GM12878 (cell line): ENCODE data around the gene ZWILCH. TPM values are rescaled to one million over a fixed set of nuclear protein-coding genes. Genes with fewer than 3 reads are reported as not detected.

ENCODE experiments used
- ATAC-seq: fragments of 200-7000 bp; cut with Tn5 transposase; 3 replicates; pipeline ENCODE4 v1.9.1; 2020; ENCODE audit warnings: mild to moderate bottlenecking, moderate library complexity
- Bru-seq: library from RNA; stranded (reverse); fragments of 400-500 nt; gene quantifications from one replicate; lab custom pipeline; 2021; lab: Mats Ljungman, UMichigan
- BruChase-seq, 2 experiments: library from RNA; stranded (reverse); fragments of 400-500 nt; gene quantifications; one replicate each; lab custom pipeline; 2021; lab: Mats Ljungman, UMichigan
- BruUV-seq: library from RNA; stranded (reverse); fragments of 400-500 nt; replicated peaks from 2 replicates; lab custom pipeline; 2021; lab: Mats Ljungman, UMichigan
- CTCF ChIA-PET: fragments of 300-600 bp; sonication (Branson Sonifier 250); formaldehyde crosslinking; extraction: SDS; loops from one replicate; lab custom pipeline; 2021; ENCODE audit warnings: inconsistent platforms; lab: Yijun Ruan, JAX
- POLR2A ChIA-PET: fragments of 350-600 bp; formaldehyde crosslinking; extraction: SDS; loops from one replicate; lab custom pipeline; 2021; ENCODE audit warnings: inconsistent platforms; lab: Charles Lee
- RAD21 ChIA-PET: fragments of 300-600 bp; sonication (Branson Sonifier 250); formaldehyde crosslinking; loops from one replicate; lab custom pipeline; 2023; ENCODE audit warnings: antibody characterized with exemption; ENCODE audit not compliant: unreplicated experiment; lab: Charles Lee
- SMC1A ChIA-PET: fragments of 300-600 bp; sonication (Branson Sonifier 250); formaldehyde crosslinking; loops from one replicate; lab custom pipeline; 2023; ENCODE audit not compliant: unreplicated experiment, uncharacterized antibody; lab: Charles Lee
- DNase-seq: peaks from one replicate; pipeline ENCODE4 v3.0.0-alpha.2; 2011; ENCODE audit warnings: low read depth, low spot score
- FAIRE-seq: peaks from 3 replicates; lab custom pipeline; 2011; peaks lifted over from hg19 to GRCh38; lab: Jason Lieb, UNC
- H2AFZ ChIP-seq: 2 replicates; pipeline ENCODE4 v1.6.0; 2011; ENCODE audit warnings: low read depth, low read length, control low read depth; ENCODE audit not compliant: control insufficient read depth
- H3K27ac ChIP-seq: 2 replicates; pipeline ENCODE4 v1.5.1; 2011; ENCODE audit warnings: control low read depth; ENCODE audit not compliant: control insufficient read depth, insufficient read depth
- H3K27me3 ChIP-seq, 2 experiments: replicated peaks in 1 of 2; 2 replicates each; pipeline versions ENCODE4 v1.6.0 to v1.6.1; 2011; ENCODE audit warnings: low read length in 1 of 2; ENCODE audit not compliant: control insufficient read depth in 2 of 2, insufficient read depth in 2 of 2
- H3K36me3 ChIP-seq, 2 experiments: 2 replicates each; pipeline ENCODE4 v1.5.1; 2011; ENCODE audit warnings: low read length in 1 of 2; ENCODE audit not compliant: control insufficient read depth in 2 of 2, insufficient read depth in 2 of 2
- H3K4me1 ChIP-seq: 2 replicates; pipeline ENCODE4 v1.6.1; 2011; ENCODE audit warnings: mild to moderate bottlenecking, low read length, moderate library complexity, mixed read lengths; ENCODE audit not compliant: control insufficient read depth, insufficient read depth
- H3K4me2 ChIP-seq: 2 replicates; pipeline ENCODE4 v1.6.0; 2011; ENCODE audit warnings: control low read depth; ENCODE audit not compliant: control insufficient read depth, insufficient read depth
- H3K4me3 ChIP-seq: fragments of 200-600 bp; sonication (generic); 2 replicates; pipeline ENCODE4 v1.5.1; 2016
- H3K79me2 ChIP-seq: 2 replicates; pipeline ENCODE4 v1.6.0; 2011; ENCODE audit warnings: low read length; ENCODE audit not compliant: control insufficient read depth, insufficient read depth
- H3K9ac ChIP-seq: 2 replicates; pipeline ENCODE4 v1.8.0; 2011; ENCODE audit warnings: low read length, control low read depth, mixed read lengths; ENCODE audit not compliant: control insufficient read depth, insufficient read depth
- H3K9me3 ChIP-seq: replicated peaks from 3 replicates; pipeline ENCODE4 v1.5.1; 2011; ENCODE audit warnings: mild to moderate bottlenecking, low read length; ENCODE audit not compliant: control insufficient read depth, insufficient read depth
- H4K20me1 ChIP-seq: 2 replicates; pipeline ENCODE4 v1.6.0; 2011; ENCODE audit not compliant: control insufficient read depth, insufficient read depth
- CREB1 ChIP-seq: IDR thresholded peaks from 2 replicates; pipeline ENCODE4 v1.6.1; 2012; ENCODE audit warnings: low read depth, mild to moderate bottlenecking, inconsistent platforms
- ESRRA ChIP-seq: IDR thresholded peaks from 2 replicates; pipeline ENCODE4 v1.6.1; 2012; ENCODE audit warnings: mild to moderate bottlenecking, low read length, improper control_type of control experiment
- MYC ChIP-seq: IDR thresholded peaks from 2 replicates; pipeline ENCODE4 v1.6.1; 2011; ENCODE audit warnings: mild to moderate bottlenecking, low read length, moderate library complexity, inconsistent platforms; ENCODE audit not compliant: insufficient read depth, insufficient replicate concordance, insufficient read length, severe bottlenecking
- NFYB ChIP-seq: IDR thresholded peaks from 2 replicates; pipeline ENCODE4 v1.6.1; 2011; ENCODE audit warnings: low read depth, mild to moderate bottlenecking, low read length, improper control_type of control experiment, moderate library complexity; ENCODE audit not compliant: insufficient read depth
- NR2C1 ChIP-seq: fragments of 450-650 bp; IDR thresholded peaks from 2 replicates; pipeline ENCODE4 v1.6.1; 2017; ENCODE audit warnings: antibody characterized with exemption, mild to moderate bottlenecking, moderate library complexity
- SMC3 ChIP-seq: IDR thresholded peaks from 2 replicates; pipeline ENCODE4 v1.6.1; 2011; ENCODE audit warnings: low read length, improper control_type of control experiment, borderline replicate concordance
- WGBS: methylation state at CpG from one replicate; pipeline ENCODE4 v1.1.6; 2016; ENCODE audit warnings: low lambda C conversion rate; ENCODE audit not compliant: insufficient replicate concordance, insufficient coverage; ENCODE audit errors: missing lambda C conversion rate; 5-methylcytosine and 5-hydroxymethylcytosine counted together
- in situ Hi-C: fragments of 300-500 bp; cut with MboI; formaldehyde crosslinking; loops from 9 replicates; pipeline ENCODE4 v1.14.3; 2018; ENCODE audit warnings: mixed read lengths
- intact Hi-C: fragments of 100-400 bp; cut with micrococcal nuclease; formaldehyde crosslinking; loops from one replicate; pipeline ENCODE4 v1.14.2; 2022; ENCODE audit not compliant: unreplicated experiment
- long read RNA-seq, 2 experiments: library from polyadenylated mRNA; unstranded; transcript quantifications; one replicate each; pipeline ENCODE4 v2.0.0, GENCODE V29; 2019 to 2020
- polyA minus RNA-seq, 3 experiments: library from RNA; depleted of rRNA, polyadenylated mRNA; stranded (reverse); fragments of >200 nt; gene quantifications; 2 replicates each; pipeline ENCODE4 v1.2.3, GENCODE V29; 2011
- polyA plus RNA-seq, 11 experiments: library from polyadenylated mRNA; depleted of rRNA in 4 of 11; unstranded in 6 of 11; stranded (reverse) in 5 of 11; fragments of >200 nt; fragmentation: Nextera tagmentation in 4 of 11; fragmentation: Illumina TruSeq in 1 of 11; extraction: Ambion mirVana in 4 of 11; extraction: Trizol in 1 of 11; gene quantifications; 1 replicate in 1 of 11; 2 replicates in 10 of 11; pipeline versions ENCODE4 v1.2.1 to v1.2.3, GENCODE V29; 2011 to 2016; ENCODE audit warnings: inconsistent platforms in 2 of 11, missing spikeins in 2 of 11, low read depth in 1 of 11
- total RNA-seq, 4 experiments: library from RNA; depleted of rRNA in 3 of 4; stranded (reverse); fragments of >200 nt in 3 of 4; fragmentation: Illumina TruSeq in 1 of 4; extraction: Trizol in 1 of 4; gene quantifications; 2 replicates each; pipeline versions ENCODE4 v1.2.1 to v1.2.3, GENCODE V29; 2013 to 2021
- TF ChIP-seq, protein P1 (sequence below): fragments of 450-650 bp; IDR thresholded peaks from 2 replicates; pipeline ENCODE4 v1.6.1; 2017; ENCODE audit warnings: mild to moderate bottlenecking, moderate library complexity
- TF ChIP-seq, protein P2 (sequence below): IDR thresholded peaks from 2 replicates; pipeline ENCODE4 v1.6.1; 2011; ENCODE audit warnings: borderline replicate concordance, low read depth, mild to moderate bottlenecking, moderate library complexity, mixed read lengths, low read length; ENCODE audit not compliant: insufficient read depth; ENCODE audit errors: extremely low read length
- TF ChIP-seq, protein P3 (sequence below): fragments of 450-650 bp; IDR thresholded peaks from 2 replicates; pipeline ENCODE4 v1.6.1; 2014; ENCODE audit warnings: mild to moderate bottlenecking

Gene ZWILCH
- 18.2 and 19.5 TPM in 2 replicates for total RNA-seq (2013; cell fraction: nucleolus; rRNA removed)
- total RNA-seq (2014; rRNA removed): 19.7 and 24.6 TPM in 2 replicates
- 30.2 and 31.3 TPM in 2 replicates for total RNA-seq (2014; rRNA removed; fragmentation: Illumina TruSeq; extraction: Trizol)
- 24.8 and 28.0 TPM in 2 replicates for total RNA-seq (2021)
- 7.0 TPM for polyA plus RNA-seq (2011; ENCODE audit: low read depth)
- polyA plus RNA-seq (2011; rRNA removed): 30.0 and 50.0 TPM in 2 replicates
- 8.4 and 8.6 TPM in 2 replicates for polyA plus RNA-seq (2011; cell fraction: cytosol; rRNA removed)
- 14.0 and 16.8 TPM in 2 replicates for polyA plus RNA-seq (2011; cell fraction: nucleus; rRNA removed)
- polyA plus RNA-seq (2012): 9.1 and 10.0 TPM in 2 replicates
- 33.6 and 38.4 TPM in 2 replicates for polyA plus RNA-seq (2014; fragmentation: Illumina TruSeq; extraction: Trizol)
- 10 to 100 TPM; 34.4 to 51.6 TPM for polyA plus RNA-seq (2014; fragmentation: Nextera tagmentation; extraction: Ambion mirVana)
- polyA plus RNA-seq (2014; rRNA removed): 13.1 and 15.6 TPM in 2 replicates
- 10 to 100 TPM; 69.3 to 73.9 TPM for polyA plus RNA-seq (2016; fragmentation: Nextera tagmentation; extraction: Ambion mirVana)
- 18.9 and 34.4 TPM in 2 replicates for polyA minus RNA-seq (2011; rRNA and poly(A)+ RNA removed)
- 9.9 and 12.8 TPM in 2 replicates for polyA minus RNA-seq (2011; cell fraction: cytosol; rRNA and poly(A)+ RNA removed)
- polyA minus RNA-seq (2011; cell fraction: nucleus; rRNA and poly(A)+ RNA removed): 6.0 and 8.2 TPM in 2 replicates
- percentile 63 among the genes with signal in this experiment for Bru-seq, nascent RNA
- percentile 74 among the genes with signal in this experiment for BruChase-seq, experiment 1, labeled RNA remaining after a 6-hour chase
- BruChase-seq, experiment 2, labeled RNA remaining after a 2-hour chase: percentile 74 among the genes with signal in this experiment
- long read RNA-seq, experiment 1, transcript ZWILCH-201 (19 exons, 3,960 nt): major isoform, 22 of 58 reads
- long read RNA-seq, experiment 1, partial matches to known transcripts: 25 of 58 reads
- long read RNA-seq, experiment 1, other reads (novel, unspliced or antisense): 7 of 58 reads
- long read RNA-seq, experiment 2, transcript ZWILCH-201 (19 exons, 3,960 nt): major isoform, 141 of 450 reads
- long read RNA-seq, experiment 2, transcript ZWILCH-202 (19 exons, 3,256 nt): minor isoform, 29 of 450 reads
- long read RNA-seq, experiment 2, transcript ZWILCH-203 (18 exons, 2,206 nt): minor isoform, 6 of 450 reads
- long read RNA-seq, experiment 2, partial matches to known transcripts: 240 of 450 reads
- long read RNA-seq, experiment 2, other reads (novel, unspliced or antisense): 34 of 450 reads

DNA sequence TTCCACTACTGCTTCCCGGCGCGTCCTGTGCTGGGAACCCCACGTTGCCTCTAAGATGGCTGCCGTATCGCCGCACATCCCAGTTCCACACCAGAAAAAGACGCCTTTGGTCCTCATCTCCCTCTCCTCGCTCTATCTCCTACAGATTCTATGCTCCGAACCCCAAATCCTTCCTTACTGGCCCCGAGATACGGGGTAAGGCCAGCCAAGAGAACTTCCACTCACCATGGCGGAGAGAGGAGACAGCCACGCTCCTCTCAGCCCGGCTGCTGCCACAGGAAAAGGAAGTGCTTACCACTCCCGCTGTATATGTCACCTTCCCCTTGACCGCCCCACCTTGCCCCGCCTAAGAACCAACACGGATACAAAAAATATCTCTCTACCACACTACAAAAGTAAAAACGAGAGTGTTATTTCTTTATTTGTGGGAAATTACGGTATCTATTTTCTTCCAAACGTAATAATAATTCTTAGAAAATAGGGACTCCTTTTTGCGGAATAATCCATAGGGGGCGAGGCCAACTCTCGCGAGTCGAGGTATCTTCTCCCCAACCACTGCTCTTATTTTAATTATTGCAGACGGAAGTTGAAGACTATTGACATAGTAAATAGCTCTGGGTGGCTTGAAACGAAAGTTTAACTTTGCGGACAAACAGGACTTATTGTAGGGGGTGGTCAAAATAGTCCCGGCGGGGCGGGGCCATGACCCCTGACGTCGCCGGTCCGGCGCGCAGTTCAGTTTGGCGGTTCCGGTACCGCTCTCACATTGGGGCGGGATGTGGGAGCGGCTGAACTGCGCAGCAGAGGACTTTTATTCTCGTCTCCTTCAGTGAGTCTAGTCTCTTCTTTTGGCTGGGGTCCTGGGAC is at the start of gene ZWILCH, which contains the start of gene RPL4:
TSS of gene ZWILCH (plus strand) at position 764 of the 867 bp plus-strand sequence. CDS start at position 777, 13 bp downstream.
TSS of gene RPL4 (minus strand) at position 293 of the 867 bp plus-strand sequence. CDS start at position 228, 65 bp downstream.
- H3K9me3 ChIP-seq: no peaks in the 10 kb centered on the region
- H3K79me2 ChIP-seq: peaks cover 81% of the 10 kb centered on the region
- peaks cover 4% of the 10 kb centered on the region; the same call in 1 of the 2 replicates for H3K4me1 ChIP-seq
- in situ Hi-C loops (loop anchor here (5.0 kb wide), 1 partner anchor 147 kb away; the partner anchor contains the start of gene TIPIN), intact Hi-C loops (no loop called here)
- BruUV-seq: no TSS peak
- ChIA-PET RAD21 (interaction anchor here (0.7 to 1.5 kb wide), 6 partner anchors 115 to 211 kb away, joined by 3 to 7 read pairs (median 4); partner anchors contain the start of gene MAP2K1), CTCF (interaction anchor here (1.0 to 1.9 kb wide), 5 partner anchors 32 to 150 kb away, joined by 3 to 11 read pairs (median 4); partner anchors contain the start of gene MAP2K1), SMC1A (interaction anchor here (1.5 to 2.5 kb wide), 4 partner anchors 94 to 582 kb away, joined by 4 to 10 read pairs (median 7); no protein-coding TSS in a partner anchor), POLR2A (interaction anchor here (0.6 to 2.3 kb wide), 9 partner anchors 30 to 210 kb away, joined by 3 to 9 read pairs (median 5); partner anchors contain the start of gene MAP2K1)
- DNase-seq (peak; percentile 78), ATAC-seq (peak; percentile 83), FAIRE-seq (peak; percentile 44)
- peak within 1 kb of the TSS; percentile 99 for H3K4me3 ChIP-seq
- under 1% methylated on average over 46 of the region's 46 CpGs for WGBS
- no peaks in the 10 kb centered on the region for H3K27me3 ChIP-seq
- peak within 1 kb of the TSS; percentile 97 for H3K9ac ChIP-seq
- H3K36me3 ChIP-seq: peaks cover 2 to 29% of the 10 kb centered on the region in 2 experiments
- H3K4me2 ChIP-seq: peak within 1 kb of the TSS; percentile 39
- H4K20me1 ChIP-seq: peaks cover 3% of the 10 kb centered on the region; the same call in 1 of the 2 replicates
- H3K27ac ChIP-seq: peak within 1 kb of the TSS; percentile 97
- H2AFZ ChIP-seq: peak within 1 kb of the TSS; percentile 95
- TF ChIP-seq, protein P1, sequence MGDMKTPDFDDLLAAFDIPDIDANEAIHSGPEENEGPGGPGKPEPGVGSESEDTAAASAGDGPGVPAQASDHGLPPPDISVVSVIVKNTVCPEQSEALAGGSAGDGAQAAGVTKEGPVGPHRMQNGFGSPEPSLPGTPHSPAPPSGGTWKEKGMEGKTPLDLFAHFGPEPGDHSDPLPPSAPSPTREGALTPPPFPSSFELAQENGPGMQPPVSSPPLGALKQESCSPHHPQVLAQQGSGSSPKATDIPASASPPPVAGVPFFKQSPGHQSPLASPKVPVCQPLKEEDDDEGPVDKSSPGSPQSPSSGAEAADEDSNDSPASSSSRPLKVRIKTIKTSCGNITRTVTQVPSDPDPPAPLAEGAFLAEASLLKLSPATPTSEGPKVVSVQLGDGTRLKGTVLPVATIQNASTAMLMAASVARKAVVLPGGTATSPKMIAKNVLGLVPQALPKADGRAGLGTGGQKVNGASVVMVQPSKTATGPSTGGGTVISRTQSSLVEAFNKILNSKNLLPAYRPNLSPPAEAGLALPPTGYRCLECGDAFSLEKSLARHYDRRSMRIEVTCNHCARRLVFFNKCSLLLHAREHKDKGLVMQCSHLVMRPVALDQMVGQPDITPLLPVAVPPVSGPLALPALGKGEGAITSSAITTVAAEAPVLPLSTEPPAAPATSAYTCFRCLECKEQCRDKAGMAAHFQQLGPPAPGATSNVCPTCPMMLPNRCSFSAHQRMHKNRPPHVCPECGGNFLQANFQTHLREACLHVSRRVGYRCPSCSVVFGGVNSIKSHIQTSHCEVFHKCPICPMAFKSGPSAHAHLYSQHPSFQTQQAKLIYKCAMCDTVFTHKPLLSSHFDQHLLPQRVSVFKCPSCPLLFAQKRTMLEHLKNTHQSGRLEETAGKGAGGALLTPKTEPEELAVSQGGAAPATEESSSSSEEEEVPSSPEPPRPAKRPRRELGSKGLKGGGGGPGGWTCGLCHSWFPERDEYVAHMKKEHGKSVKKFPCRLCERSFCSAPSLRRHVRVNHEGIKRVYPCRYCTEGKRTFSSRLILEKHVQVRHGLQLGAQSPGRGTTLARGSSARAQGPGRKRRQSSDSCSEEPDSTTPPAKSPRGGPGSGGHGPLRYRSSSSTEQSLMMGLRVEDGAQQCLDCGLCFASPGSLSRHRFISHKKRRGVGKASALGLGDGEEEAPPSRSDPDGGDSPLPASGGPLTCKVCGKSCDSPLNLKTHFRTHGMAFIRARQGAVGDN: peak; percentile 70
- TF ChIP-seq NFYB (no peak), MYC (peak; percentile 93), NR2C1 (peak; percentile 86), SMC3 (no peak), CREB1 (peak; percentile 75), ESRRA (no peak)
- TF ChIP-seq, protein P2, sequence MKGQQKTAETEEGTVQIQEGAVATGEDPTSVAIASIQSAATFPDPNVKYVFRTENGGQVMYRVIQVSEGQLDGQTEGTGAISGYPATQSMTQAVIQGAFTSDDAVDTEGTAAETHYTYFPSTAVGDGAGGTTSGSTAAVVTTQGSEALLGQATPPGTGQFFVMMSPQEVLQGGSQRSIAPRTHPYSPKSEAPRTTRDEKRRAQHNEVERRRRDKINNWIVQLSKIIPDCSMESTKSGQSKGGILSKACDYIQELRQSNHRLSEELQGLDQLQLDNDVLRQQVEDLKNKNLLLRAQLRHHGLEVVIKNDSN: no peak
- TF ChIP-seq, protein P3, sequence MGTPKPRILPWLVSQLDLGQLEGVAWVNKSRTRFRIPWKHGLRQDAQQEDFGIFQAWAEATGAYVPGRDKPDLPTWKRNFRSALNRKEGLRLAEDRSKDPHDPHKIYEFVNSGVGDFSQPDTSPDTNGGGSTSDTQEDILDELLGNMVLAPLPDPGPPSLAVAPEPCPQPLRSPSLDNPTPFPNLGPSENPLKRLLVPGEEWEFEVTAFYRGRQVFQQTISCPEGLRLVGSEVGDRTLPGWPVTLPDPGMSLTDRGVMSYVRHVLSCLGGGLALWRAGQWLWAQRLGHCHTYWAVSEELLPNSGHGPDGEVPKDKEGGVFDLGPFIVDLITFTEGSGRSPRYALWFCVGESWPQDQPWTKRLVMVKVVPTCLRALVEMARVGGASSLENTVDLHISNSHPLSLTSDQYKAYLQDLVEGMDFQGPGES: no peak
